HepG2 (cell line): ENCODE measurements around the gene MTIF3. TPM values are rescaled to one million over a fixed set of nuclear protein-coding genes. Genes with fewer than 3 reads are reported as not detected.

Source experiments
- ARHGAP35 ChIP-seq: sonication (generic); formaldehyde crosslinking; IDR thresholded peaks from 2 replicates; pipeline ENCODE4 v1.9.0; 2022; ENCODE audit warnings: mild to moderate bottlenecking, inconsistent platforms, moderate library complexity, missing genetic modification reagents, borderline replicate concordance
- CBX2 ChIP-seq, 2 experiments: fragments of 200-600 bp in 1 of 2; sonication (generic); formaldehyde crosslinking in 1 of 2; IDR thresholded peaks; 2 replicates each; pipeline versions ENCODE4 v1.7.0 to v1.8.1; 2018 to 2022; ENCODE audit warnings: low read depth in 2 of 2, low read length in 1 of 2, mild to moderate bottlenecking in 1 of 2, missing genetic modification reagents in 1 of 2
- ETV6 ChIP-seq: sonication (generic); formaldehyde crosslinking; conservative IDR thresholded peaks from 2 replicates; pipeline ENCODE4 v1.4.0; 2020; ENCODE audit warnings: missing genetic modification reagents
- SOX5 ChIP-seq: IDR thresholded peaks from 2 replicates; pipeline ENCODE4 v1.6.1; 2016; ENCODE audit warnings: borderline replicate concordance
- ZKSCAN1 ChIP-seq: fragments of 150-350 bp; IDR thresholded peaks from 2 replicates; pipeline ENCODE4 v1.6.1; 2014; ENCODE audit warnings: low read length
- ZNF776 ChIP-seq: sonication (generic); formaldehyde crosslinking; IDR thresholded peaks from 2 replicates; pipeline ENCODE4 v1.4.0; 2020; ENCODE audit warnings: mild to moderate bottlenecking, missing genetic modification reagents
- polyA plus RNA-seq, 8 experiments: library from polyadenylated mRNA; depleted of rRNA in 3 of 8; stranded (reverse) in 7 of 8; unstranded in 1 of 8; fragments of >200 nt; fragmentation: Illumina TruSeq in 4 of 8; extraction: Trizol in 4 of 8; gene quantifications; 2 replicates each; pipeline versions ENCODE4 v1.2.1 to v1.2.3, GENCODE V29; 2011 to 2016; ENCODE audit warnings: low read depth in 4 of 8, missing spikeins in 1 of 8, mixed read lengths in 1 of 8; ENCODE audit not compliant: insufficient read depth in 1 of 8
- total RNA-seq, 5 experiments: library from RNA; depleted of rRNA; stranded (reverse); fragments of >200 nt; fragmentation: Illumina TruSeq; extraction: Trizol; gene quantifications; 2 replicates each; pipeline ENCODE4 v1.2.3, GENCODE V29; 2016; ENCODE audit warnings: low read depth in 1 of 5
- TF ChIP-seq, protein P1 (sequence below): sonication (generic); formaldehyde crosslinking; IDR thresholded peaks from 2 replicates; pipeline ENCODE4 v1.4.0; 2020; ENCODE audit warnings: mild to moderate bottlenecking, missing genetic modification reagents
- TF ChIP-seq, protein P2 (sequence below): IDR thresholded peaks from 2 replicates; pipeline ENCODE4 v1.6.1; 2012; ENCODE audit warnings: low read depth, low read length, improper control_type of control experiment
- TF ChIP-seq, protein P3 (sequence below): sonication (generic); formaldehyde crosslinking; IDR thresholded peaks from 2 replicates; pipeline ENCODE4 v1.8.1; 2022; ENCODE audit warnings: low read depth, mild to moderate bottlenecking, missing genetic modification reagents
- TF ChIP-seq, protein P4 (sequence below): sonication (generic); formaldehyde crosslinking; IDR thresholded peaks from 2 replicates; pipeline ENCODE4 v1.5.0; 2020; ENCODE audit warnings: mild to moderate bottlenecking, missing genetic modification reagents

The MTIF3 gene
- total and polyA plus RNA-seq, 2 of the 13 experiments (the other 11 are each of a cell fraction or from before 2014, with no cell fraction given) = 33.7 to 40.6 TPM

DNA sequence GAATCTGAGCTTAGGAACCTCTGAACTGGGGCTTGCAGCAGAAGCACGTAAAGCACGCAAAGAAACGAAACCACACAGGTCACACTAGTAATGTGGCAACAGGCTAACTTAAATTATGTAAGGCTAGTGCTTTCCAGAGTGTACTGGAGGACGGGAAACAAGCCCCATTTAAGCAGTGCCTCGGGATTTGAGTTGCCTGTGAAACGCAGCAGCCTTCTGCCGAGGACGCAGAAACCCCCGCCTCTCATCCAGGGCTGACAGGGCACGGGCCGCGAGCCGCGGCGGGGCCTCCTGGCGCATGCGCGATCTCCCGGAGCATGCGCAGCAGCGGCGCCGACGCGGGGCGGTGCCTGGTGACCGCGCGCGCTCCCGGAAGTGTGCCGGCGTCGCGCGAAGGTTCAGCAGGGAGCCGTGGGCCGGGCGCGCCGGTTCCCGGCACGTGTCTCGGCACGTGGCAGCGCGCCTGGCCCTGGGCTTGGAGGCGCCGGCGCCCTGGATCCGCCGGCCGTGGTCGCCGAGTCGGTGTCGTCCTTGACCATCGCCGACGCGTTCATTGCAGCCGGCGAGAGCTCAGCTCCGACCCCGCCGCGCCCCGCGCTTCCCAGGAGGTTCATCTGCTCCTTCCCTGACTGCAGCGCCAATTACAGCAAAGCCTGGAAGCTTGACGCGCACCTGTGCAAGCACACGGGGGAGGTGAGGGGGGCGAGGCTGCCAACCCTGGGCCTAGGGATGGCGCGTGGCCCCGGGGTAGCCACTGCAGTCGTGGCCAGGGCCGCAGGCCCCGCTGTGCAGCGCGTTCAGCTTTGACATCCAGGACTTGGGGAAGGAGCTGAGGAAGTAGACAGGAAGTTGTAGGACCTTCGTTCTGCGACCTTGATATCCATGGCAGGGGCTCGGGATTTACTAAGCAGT is 25.9 kb downstream of the MTIF3 start, which contains the start of gene GTF3A (continued):
- TF ChIP-seq, protein P1, sequence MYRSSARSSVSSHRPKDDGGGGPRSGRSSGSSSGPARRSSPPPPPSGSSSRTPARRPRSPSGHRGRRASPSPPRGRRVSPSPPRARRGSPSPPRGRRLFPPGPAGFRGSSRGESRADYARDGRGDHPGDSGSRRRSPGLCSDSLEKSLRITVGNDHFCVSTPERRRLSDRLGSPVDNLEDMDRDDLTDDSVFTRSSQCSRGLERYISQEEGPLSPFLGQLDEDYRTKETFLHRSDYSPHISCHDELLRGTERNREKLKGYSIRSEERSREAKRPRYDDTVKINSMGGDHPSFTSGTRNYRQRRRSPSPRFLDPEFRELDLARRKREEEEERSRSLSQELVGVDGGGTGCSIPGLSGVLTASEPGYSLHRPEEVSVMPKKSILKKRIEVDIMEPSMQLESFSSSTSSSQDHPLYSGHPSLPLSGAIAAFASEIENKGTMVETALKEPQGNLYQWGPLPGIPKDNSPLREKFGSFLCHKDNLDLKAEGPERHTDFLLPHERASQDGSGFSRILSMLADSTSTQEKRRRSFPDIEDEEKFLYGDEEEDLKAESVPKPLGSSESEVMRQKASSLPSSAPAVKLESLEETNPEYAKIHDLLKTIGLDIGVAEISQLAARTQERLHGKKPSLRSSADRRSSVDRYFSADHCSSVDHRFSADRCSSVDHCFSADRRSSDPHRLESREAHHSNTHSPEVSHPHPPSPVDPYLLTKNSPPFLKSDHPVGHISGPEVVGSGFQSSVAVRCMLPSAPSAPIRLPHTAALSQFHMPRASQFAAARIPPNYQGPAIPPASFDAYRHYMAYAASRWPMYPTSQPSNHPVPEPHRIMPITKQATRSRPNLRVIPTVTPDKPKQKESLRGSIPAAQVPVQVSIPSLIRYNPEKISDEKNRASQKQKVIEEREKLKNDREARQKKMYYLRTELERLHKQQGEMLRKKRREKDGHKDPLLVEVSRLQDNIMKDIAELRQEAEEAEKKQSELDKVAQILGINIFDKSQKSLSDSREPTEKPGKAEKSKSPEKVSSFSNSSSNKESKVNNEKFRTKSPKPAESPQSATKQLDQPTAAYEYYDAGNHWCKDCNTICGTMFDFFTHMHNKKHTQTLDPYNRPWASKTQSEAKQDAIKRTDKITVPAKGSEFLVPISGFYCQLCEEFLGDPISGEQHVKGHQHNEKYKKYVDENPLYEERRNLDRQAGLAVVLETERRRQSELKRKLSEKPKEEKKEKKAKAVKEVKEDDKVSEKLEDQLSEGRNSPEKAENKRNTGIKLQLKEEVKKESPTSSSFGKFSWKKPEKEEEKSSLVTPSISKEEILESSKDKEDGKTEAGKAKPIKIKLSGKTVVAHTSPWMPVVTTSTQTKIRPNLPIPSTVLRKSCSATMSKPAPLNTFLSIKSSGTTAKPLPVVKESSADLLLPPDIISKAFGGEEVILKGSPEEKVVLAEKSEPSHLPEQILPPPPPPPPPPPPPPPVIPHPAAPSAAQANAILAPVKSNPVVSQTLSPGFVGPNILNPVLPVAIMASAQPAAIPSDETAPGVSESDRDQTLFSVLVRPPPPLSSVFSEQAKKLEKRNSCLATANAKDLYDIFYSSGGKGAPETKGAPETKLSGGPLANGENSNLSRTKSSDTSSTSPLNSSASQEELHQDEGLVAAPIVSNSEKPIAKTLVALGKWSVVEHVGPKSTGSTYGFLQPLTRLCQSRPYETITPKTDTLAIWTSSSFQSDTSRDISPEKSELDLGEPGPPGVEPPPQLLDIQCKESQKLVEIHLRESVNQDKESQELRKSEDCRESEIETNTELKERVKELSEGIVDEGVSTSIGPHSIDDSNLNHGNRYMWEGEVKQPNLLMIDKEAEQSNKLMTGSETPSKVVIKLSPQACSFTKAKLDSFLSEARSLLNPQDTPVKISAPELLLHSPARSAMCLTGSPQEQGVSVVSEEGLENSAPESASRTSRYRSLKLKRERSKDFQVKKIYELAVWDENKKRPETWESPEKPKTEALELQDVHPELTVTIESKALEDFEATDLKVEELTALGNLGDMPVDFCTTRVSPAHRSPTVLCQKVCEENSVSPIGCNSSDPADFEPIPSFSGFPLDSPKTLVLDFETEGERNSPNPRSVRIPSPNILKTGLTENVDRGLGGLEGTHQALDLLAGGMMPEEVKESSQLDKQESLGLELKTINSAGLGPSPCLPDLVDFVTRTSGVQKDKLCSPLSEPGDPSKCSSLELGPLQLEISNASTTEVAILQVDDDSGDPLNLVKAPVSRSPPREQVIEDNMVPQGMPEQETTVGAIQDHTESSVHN (CRISPR knock-in tag) = no peak
- TF ChIP-seq, protein P2, sequence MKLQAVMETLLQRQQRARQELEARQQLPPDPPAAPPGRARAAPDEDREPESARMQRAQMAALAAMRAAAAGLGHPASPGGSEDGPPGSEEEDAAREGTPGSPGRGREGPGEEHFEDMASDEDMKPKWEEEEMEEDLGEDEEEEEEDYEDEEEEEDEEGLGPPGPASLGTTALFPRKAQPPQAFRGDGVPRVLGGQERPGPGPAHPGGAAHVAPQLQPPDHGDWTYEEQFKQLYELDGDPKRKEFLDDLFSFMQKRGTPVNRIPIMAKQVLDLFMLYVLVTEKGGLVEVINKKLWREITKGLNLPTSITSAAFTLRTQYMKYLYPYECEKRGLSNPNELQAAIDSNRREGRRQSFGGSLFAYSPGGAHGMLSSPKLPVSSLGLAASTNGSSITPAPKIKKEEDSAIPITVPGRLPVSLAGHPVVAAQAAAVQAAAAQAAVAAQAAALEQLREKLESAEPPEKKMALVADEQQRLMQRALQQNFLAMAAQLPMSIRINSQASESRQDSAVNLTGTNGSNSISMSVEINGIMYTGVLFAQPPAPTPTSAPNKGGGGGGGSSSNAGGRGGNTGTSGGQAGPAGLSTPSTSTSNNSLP = no peak
- TF ChIP-seq ARHGAP35 (CRISPR knock-in tag) (peak; percentile 96; the same call in 1 of the 2 replicates), SOX5 (CRISPR knock-in tag) (peak; percentile 25; the same call in 1 of the 2 replicates), ZNF776 (peak; percentile 99), ETV6 (CRISPR knock-in tag) (peak; percentile 71; the same call in 1 of the 2 replicates), ZKSCAN1 (no peak), CBX2 (IDR thresholded peaks at IDR 0.05; ENCODE audit: low read depth, low read length) (no peak), CBX2 (CRISPR knock-in tag; IDR thresholded peaks at IDR 0.05; ENCODE audit: low read depth) (peak; percentile 93; the same call in 1 of the 2 replicates)
- TF ChIP-seq, protein P3, sequence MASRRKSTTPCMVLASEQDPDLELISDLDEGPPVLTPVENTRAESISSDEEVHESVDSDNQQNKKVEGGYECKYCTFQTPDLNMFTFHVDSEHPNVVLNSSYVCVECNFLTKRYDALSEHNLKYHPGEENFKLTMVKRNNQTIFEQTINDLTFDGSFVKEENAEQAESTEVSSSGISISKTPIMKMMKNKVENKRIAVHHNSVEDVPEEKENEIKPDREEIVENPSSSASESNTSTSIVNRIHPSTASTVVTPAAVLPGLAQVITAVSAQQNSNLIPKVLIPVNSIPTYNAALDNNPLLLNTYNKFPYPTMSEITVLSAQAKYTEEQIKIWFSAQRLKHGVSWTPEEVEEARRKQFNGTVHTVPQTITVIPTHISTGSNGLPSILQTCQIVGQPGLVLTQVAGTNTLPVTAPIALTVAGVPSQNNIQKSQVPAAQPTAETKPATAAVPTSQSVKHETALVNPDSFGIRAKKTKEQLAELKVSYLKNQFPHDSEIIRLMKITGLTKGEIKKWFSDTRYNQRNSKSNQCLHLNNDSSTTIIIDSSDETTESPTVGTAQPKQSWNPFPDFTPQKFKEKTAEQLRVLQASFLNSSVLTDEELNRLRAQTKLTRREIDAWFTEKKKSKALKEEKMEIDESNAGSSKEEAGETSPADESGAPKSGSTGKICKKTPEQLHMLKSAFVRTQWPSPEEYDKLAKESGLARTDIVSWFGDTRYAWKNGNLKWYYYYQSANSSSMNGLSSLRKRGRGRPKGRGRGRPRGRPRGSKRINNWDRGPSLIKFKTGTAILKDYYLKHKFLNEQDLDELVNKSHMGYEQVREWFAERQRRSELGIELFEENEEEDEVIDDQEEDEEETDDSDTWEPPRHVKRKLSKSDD (CRISPR knock-in tag) = peak; percentile 39; the same call in 1 of the 2 replicates
- TF ChIP-seq, protein P4, sequence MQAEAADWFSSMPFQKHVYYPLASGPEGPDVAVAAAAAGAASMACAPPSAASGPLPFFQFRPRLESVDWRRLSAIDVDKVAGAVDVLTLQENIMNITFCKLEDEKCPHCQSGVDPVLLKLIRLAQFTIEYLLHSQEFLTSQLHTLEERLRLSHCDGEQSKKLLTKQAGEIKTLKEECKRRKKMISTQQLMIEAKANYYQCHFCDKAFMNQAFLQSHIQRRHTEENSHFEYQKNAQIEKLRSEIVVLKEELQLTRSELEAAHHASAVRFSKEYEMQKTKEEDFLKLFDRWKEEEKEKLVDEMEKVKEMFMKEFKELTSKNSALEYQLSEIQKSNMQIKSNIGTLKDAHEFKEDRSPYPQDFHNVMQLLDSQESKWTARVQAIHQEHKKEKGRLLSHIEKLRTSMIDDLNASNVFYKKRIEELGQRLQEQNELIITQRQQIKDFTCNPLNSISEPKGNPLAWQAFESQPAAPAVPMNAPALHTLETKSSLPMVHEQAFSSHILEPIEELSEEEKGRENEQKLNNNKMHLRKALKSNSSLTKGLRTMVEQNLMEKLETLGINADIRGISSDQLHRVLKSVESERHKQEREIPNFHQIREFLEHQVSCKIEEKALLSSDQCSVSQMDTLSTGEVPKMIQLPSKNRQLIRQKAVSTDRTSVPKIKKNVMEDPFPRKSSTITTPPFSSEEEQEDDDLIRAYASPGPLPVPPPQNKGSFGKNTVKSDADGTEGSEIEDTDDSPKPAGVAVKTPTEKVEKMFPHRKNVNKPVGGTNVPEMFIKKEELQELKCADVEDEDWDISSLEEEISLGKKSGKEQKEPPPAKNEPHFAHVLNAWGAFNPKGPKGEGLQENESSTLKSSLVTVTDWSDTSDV (CRISPR knock-in tag) = no peak
